Measurements from ENCODE around the gene DEPP1.

DNA sequence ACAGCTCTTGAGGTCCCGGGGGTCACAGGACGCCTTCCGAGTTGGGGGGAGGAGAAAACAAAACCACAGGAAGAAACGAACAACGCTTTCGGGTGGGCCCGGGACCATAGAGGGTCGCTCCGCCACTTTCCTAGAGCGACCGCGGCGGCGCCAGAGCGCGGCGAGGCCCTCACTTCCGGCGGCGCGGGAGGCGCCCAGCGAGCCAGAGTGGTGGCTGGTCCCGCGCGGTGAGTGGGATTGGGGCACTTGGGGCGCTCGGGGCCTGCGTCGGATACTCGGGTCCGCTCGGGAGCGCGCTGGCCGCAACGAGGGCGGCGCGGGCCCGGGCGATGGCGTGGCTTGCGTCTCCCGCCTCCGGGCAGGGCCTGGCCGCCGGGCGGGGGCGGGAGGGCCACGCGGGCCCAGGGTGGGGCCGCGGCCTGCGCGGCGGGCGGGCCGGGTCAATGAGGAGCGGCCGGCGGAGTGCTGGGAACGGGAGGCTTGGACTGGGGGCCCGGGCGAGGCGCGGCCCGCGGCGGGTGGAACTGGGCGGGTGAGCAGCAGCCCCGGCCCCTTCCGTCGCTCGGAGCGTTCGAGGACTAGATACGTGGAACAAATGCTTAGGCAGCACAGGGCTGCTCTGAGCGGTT lies 22.3 kb upstream of the DEPP1 start, which contains the start of gene ZNF22:
- TF ChIP-seq, protein P1, sequence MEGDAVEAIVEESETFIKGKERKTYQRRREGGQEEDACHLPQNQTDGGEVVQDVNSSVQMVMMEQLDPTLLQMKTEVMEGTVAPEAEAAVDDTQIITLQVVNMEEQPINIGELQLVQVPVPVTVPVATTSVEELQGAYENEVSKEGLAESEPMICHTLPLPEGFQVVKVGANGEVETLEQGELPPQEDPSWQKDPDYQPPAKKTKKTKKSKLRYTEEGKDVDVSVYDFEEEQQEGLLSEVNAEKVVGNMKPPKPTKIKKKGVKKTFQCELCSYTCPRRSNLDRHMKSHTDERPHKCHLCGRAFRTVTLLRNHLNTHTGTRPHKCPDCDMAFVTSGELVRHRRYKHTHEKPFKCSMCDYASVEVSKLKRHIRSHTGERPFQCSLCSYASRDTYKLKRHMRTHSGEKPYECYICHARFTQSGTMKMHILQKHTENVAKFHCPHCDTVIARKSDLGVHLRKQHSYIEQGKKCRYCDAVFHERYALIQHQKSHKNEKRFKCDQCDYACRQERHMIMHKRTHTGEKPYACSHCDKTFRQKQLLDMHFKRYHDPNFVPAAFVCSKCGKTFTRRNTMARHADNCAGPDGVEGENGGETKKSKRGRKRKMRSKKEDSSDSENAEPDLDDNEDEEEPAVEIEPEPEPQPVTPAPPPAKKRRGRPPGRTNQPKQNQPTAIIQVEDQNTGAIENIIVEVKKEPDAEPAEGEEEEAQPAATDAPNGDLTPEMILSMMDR (IDR thresholded peaks at IDR 0.05; ENCODE audit: low read depth, low read length), result no peak
- peak; percentile 78 for TF ChIP-seq POLR2A (IDR thresholded peaks at IDR 0.05; ENCODE audit: extremely low read depth, insufficient read length)
- TF ChIP-seq, protein P2, sequence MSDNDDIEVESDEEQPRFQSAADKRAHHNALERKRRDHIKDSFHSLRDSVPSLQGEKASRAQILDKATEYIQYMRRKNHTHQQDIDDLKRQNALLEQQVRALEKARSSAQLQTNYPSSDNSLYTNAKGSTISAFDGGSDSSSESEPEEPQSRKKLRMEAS (IDR thresholded peaks at IDR 0.05; ENCODE audit: low read depth, low read length), result peak; percentile 85
